HG03045 (cell line): Measurements from ENCODE around the gene SLC25A39.

Experiments
- ATAC-seq: cut with Tn5 transposase; IDR thresholded peaks from one replicate; pipeline ENCODE4 v1.9.1; 2021; ENCODE audit warnings: mild to moderate bottlenecking, moderate library complexity; ENCODE audit not compliant: unreplicated experiment

Gene SLC25A39

DNA sequence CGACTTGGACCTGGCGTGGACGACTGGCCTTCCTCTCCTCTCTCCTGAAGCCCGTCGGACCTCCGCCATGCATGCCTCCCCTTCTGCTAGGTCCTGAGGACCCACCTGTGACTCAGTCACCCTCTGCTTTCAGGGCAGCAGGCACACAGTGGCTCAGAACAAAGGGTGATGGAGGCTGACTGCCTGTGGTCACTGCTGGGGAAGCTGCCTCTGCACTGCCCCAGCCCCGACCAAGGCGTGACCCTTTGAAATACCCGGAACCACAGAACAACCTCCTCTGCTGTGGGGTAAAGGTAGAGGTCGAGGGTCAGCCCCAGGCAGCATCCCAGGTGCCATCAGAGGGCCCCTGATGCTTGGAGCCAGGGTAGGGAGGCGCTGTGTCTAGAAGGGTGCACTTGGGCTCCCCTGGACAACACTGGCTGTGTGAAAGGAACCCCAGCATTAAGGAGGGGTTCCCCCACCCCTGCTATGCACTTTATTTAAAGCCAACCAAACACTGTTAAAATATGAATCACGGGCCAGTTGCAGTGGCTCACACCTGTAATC, 44.2 kb downstream of the SLC25A39 start:
- no peak for ATAC-seq

DNA sequence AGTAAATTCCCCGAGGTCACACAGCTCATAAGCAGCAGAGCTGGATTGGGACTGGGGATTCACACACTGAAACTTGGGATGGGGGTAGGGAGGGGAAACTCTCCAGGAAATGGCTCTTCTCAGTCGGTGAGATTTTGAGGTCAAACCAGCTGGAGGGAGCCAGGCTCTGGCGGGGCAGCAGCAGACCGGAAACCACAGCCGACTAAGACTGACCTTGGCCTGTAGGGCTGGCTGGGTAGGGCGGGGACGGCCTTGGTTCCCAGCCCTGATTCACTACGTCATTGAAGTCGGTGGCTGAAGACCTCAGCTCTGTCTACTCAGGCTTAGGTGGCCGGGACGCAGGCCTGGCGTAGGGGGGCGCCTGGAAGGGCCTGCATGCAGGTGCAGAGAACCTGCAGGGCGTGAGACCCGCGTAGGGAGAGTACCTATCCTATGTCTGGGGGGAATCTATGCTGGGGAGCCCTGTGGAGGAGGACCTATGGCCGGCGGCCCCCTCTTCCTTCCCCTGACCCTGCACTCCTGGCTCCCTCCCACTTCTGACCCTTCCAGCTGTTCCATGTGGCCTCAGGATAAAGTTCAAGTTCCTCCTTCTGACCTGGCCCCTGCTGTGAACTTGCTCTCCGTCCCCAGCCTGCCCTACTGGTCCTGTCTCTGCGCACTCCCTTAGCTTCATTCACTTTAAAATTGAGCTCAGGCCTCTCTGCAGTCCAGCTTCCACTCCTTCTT, 44.8 kb downstream of the SLC25A39 start:
- ATAC-seq, result peak; percentile 83

GRCh38 chr17:44279346-44279665, 45.3 kb downstream of the SLC25A39 start:
- ATAC-seq, result no peak

- ATAC-seq, result no peak
Measured at GRCh38 chr17:44277976-44278375, 46.6 kb downstream of the SLC25A39 start.

DNA sequence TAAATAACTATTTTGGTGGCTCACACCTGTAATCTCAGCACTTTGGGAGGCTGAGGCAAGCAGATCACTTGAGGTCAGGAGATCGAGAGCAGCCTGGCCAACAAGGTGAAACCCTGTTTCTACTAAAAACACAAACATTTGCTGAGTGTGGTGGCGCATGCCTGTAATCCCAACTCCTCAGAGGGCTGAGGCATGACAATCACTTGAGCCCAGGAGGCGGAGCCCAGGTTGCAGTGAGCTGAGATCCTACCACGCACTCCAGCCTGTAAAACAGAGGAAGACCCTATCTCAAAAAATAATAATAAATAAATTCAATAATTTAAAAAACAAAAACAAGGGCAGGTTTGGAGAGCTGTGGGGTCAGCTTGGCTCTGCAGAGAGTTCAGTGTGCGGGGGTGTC, 51.0 kb downstream of the SLC25A39 start:
- no peak for ATAC-seq

DNA sequence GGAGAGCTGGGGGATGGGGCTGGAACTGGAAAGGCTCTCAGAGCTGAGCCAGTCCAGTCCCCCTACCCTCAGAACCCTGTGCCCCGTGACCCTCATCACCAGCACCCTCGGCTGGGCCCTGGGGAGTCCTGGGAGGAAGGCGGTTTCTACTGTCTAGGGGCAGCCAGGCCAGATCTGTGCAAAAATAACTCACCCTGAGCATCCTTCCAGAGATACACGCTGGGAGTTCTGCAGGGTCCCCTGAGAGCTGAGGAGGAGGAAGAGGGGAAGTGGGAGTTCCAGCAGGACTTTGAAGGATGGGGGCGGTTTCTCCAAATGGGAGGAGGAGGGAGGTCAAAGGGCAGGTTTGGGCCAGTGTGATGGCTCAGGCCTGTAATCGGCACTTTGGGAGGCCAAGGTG, 51.7 kb downstream of the SLC25A39 start:
- no peak for ATAC-seq

DNA sequence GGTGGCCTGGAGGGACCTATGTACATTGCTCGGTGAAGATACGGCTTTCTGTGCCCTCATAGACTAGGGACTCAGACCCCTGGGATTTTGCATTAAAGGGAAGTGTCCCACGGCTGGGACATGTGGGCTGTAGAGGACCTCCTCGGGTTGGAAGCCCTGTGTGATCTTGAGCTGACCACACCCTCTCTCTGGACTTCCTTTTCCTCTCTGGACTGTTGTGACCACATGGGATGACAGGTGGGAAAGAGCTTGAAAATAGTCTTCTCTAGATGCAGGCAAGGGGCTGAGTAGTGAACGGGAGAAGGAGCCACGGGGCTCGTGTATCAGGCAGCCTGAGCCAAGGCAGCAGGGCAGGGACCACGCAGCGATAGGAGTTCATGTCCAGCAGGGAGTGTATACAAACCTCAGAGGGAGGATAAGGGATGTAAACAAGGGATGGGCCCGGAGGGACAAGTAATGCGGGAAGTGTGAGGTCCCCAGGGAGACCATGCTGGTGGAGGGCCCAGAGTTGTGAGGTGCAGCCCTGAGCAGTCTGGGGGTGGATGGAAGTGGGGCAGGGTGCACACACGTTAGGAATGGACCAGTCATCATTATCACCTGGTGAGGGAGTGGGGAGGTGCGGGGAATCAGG, 52.2 kb downstream of the SLC25A39 start:
- no peak for ATAC-seq
